K562 (cell line): ENCODE results near the gene RACK1. TPM values are rescaled to one million over a fixed set of nuclear protein-coding genes. Genes with fewer than 3 reads are reported as not detected.

Source experiments
- CBFB ChIP-seq: sonication (generic); formaldehyde crosslinking; IDR thresholded peaks from 2 replicates; pipeline ENCODE4 v1.4.0; 2020; ENCODE audit warnings: mild to moderate bottlenecking, missing genetic modification reagents
- FOXK1 ChIP-seq: sonication (generic); formaldehyde crosslinking; IDR thresholded peaks from 2 replicates; pipeline ENCODE4 v1.8.0; 2022; ENCODE audit warnings: missing genetic modification reagents, mild to moderate bottlenecking, borderline replicate concordance
- HCFC1 ChIP-seq: IDR thresholded peaks from 2 replicates; pipeline ENCODE4 v1.6.1; 2012; ENCODE audit warnings: low read depth, low read length, improper control_type of control experiment
- HDGF ChIP-seq: fragments of 450-650 bp; IDR thresholded peaks from 2 replicates; pipeline ENCODE4 v1.6.1; 2016
- HNRNPLL ChIP-seq: fragments of 200-400 bp; formaldehyde crosslinking; IDR thresholded peaks from 2 replicates; pipeline ENCODE4 v1.6.1; 2017; ENCODE audit warnings: low read length, low read depth, mild to moderate bottlenecking; ENCODE audit not compliant: poor library complexity, severe bottlenecking
- JUN ChIP-seq, 2 experiments: sonication (generic) in 1 of 2; formaldehyde crosslinking in 1 of 2; IDR thresholded peaks; 2 replicates each; pipeline versions ENCODE4 v1.6.1 to v1.8.0; 2012 to 2022; ENCODE audit warnings: borderline replicate concordance in 2 of 2, mild to moderate bottlenecking in 2 of 2, improper control_type of control experiment in 1 of 2, low read depth in 1 of 2, low read length in 1 of 2, missing genetic modification reagents in 1 of 2
- JUND ChIP-seq, 2 experiments: IDR thresholded peaks; 2 replicates in 1 of 2; 3 replicates in 1 of 2; pipeline ENCODE4 v1.6.1; 2011; ENCODE audit warnings: borderline replicate concordance in 2 of 2, low read depth in 2 of 2, low read length in 2 of 2, improper control_type of control experiment in 1 of 2, missing biosample characterization in 1 of 2, missing genetic modification characterization in 1 of 2, missing genetic modification reagents in 1 of 2
- KDM1A ChIP-seq, 2 experiments: fragments of 450-650 bp; IDR thresholded peaks; 2 replicates each; pipeline ENCODE4 v1.6.1; 2016; ENCODE audit warnings: mild to moderate bottlenecking in 2 of 2
- MAFF ChIP-seq: IDR thresholded peaks from 2 replicates; pipeline ENCODE4 v1.6.1; 2012; ENCODE audit warnings: low read length, improper control_type of control experiment
- MTA2 ChIP-seq: fragments of 450-650 bp; IDR thresholded peaks from 2 replicates; pipeline ENCODE4 v1.6.1; 2016; ENCODE audit warnings: low read depth
- NFE2 ChIP-seq: IDR thresholded peaks from 2 replicates; pipeline ENCODE4 v1.6.1; 2014; ENCODE audit warnings: antibody characterized with exemption, low read depth
- PHB2 ChIP-seq: fragments of 450-650 bp; IDR thresholded peaks from 2 replicates; pipeline ENCODE4 v1.6.1; 2017; ENCODE audit warnings: low read depth
- PHTF2 ChIP-seq: fragments of 250-450 bp; sonication (Bioruptor Pico); IDR thresholded peaks from 2 replicates; pipeline ENCODE4 v1.5.0; 2021; ENCODE audit warnings: mild to moderate bottlenecking
- POLR2H ChIP-seq: IDR thresholded peaks from 2 replicates; pipeline ENCODE4 v1.6.1; 2016; ENCODE audit warnings: missing genetic modification characterization, low read depth, mild to moderate bottlenecking, control low read depth, missing compliant biosample characterization, moderate library complexity
- SRSF3 ChIP-seq: fragments of 200-400 bp; formaldehyde crosslinking; IDR thresholded peaks from 2 replicates; pipeline ENCODE4 v1.6.1; 2016; ENCODE audit warnings: mild to moderate bottlenecking, low read length, moderate library complexity; ENCODE audit not compliant: insufficient read depth
- STAT5B ChIP-seq: fragments of 250-450 bp; sonication (Bioruptor Pico); IDR thresholded peaks from 2 replicates; pipeline ENCODE4 v1.8.0; 2021; ENCODE audit warnings: mild to moderate bottlenecking, inconsistent platforms
- XRCC4 ChIP-seq: IDR thresholded peaks from one replicate; pipeline ENCODE4 v1.6.1; 2011; ENCODE audit not compliant: insufficient read depth, insufficient read length; ENCODE audit errors: extremely low read depth
- ZBTB8A ChIP-seq: fragments of 450-650 bp; IDR thresholded peaks from 2 replicates; pipeline ENCODE4 v1.6.1; 2018; ENCODE audit warnings: mild to moderate bottlenecking, moderate library complexity; ENCODE audit not compliant: partially characterized antibody
- ZNF146 ChIP-seq: IDR thresholded peaks from one replicate; pipeline ENCODE4 v1.6.1; 2018; ENCODE audit warnings: missing compliant biosample characterization; ENCODE audit not compliant: unreplicated experiment
- ZNF165 ChIP-seq: fragments of 250-450 bp; sonication (Bioruptor Pico); IDR thresholded peaks from 2 replicates; pipeline ENCODE4 v1.4.0; 2020; ENCODE audit warnings: borderline replicate concordance
- ZNF707 ChIP-seq: fragments of 250-450 bp; sonication (Bioruptor Pico); conservative IDR thresholded peaks from 2 replicates; pipeline ENCODE4 v1.8.0; 2022; ENCODE audit warnings: inconsistent platforms, mild to moderate bottlenecking, moderate library complexity
- polyA plus RNA-seq, 8 experiments: library from polyadenylated mRNA; depleted of rRNA in 4 of 8; stranded (reverse) in 5 of 8; unstranded in 3 of 8; fragments of >200 nt; fragmentation: Nextera tagmentation in 2 of 8; fragmentation: Illumina TruSeq in 1 of 8; extraction: Ambion mirVana in 2 of 8; extraction: Trizol in 1 of 8; gene quantifications; 2 replicates each; pipeline versions ENCODE4 v1.2.1 to v1.2.3, GENCODE V29; 2011 to 2014; ENCODE audit warnings: inconsistent platforms in 1 of 8, missing spikeins in 1 of 8
- total RNA-seq, 7 experiments: library from RNA; depleted of rRNA in 6 of 7; stranded (reverse); fragments of >200 nt in 6 of 7; fragmentation: Illumina TruSeq in 2 of 7; extraction: Trizol in 2 of 7; gene quantifications; 2 replicates each; pipeline versions ENCODE4 v1.2.1 to v1.2.3, GENCODE V29; 2011 to 2021; ENCODE audit warnings: low replicate concordance in 1 of 7
- TF ChIP-seq, protein P1 (sequence below): fragments of 250-450 bp; sonication (Bioruptor Pico); IDR thresholded peaks from 2 replicates; pipeline ENCODE4 v1.8.0; 2022; ENCODE audit warnings: moderate library complexity, mild to moderate bottlenecking, inconsistent platforms
- TF ChIP-seq, protein P2 (sequence below): sonication (generic); formaldehyde crosslinking; IDR thresholded peaks from 2 replicates; pipeline ENCODE4 v1.4.0; 2020; ENCODE audit warnings: mild to moderate bottlenecking, missing genetic modification reagents
- TF ChIP-seq, protein P3 (sequence below): sonication (generic); formaldehyde crosslinking; IDR thresholded peaks from 2 replicates; pipeline ENCODE4 v1.8.0; 2022; ENCODE audit warnings: mild to moderate bottlenecking, missing genetic modification reagents
- TF ChIP-seq, protein P4 (sequence below): fragments of 250-450 bp; sonication (Bioruptor Pico); IDR thresholded peaks from 2 replicates; pipeline ENCODE4 v1.6.1; 2021; ENCODE audit warnings: mild to moderate bottlenecking

RACK1 gene
- total and polyA plus RNA-seq, 9 of the 15 experiments (the other 6 are each of a cell fraction or from before 2014, with no cell fraction given) = 2,303 to 5,311 (median 3,833) TPM

DNA sequence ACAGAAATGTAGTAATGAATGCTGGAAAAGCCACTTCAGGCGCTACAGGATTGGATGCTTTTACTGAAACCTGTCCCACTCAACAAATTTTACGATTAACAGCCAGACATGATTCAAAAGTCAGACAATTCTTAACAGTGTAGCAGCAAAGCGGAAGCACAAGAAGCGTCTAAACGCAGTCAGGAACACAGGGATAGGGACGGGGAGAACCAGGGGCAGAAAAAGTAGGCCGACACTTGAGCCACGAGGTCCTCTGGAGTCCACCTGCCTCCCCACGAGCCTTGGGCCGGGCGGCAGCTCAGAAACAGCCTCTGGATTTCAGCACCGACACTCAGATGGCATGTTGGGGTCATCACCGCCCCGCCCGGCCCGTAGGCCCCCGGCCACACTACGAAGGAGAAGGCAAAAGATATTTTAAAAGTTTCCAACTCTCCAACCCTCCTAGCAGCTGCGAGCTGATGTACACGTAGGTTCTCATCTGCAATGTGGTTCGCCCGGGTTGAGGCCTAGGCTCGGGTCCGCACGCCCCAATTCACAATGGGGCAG lies 615 bp downstream of the RACK1 start (continued):
- TF ChIP-seq, protein P1, sequence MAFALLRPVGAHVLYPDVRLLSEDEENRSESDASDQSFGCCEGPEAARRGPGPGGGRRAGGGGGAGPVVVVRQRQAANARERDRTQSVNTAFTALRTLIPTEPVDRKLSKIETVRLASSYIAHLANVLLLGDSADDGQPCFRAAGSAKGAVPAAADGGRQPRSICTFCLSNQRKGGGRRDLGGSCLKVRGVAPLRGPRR (CRISPR knock-in tag) = no peak
- no peak for TF ChIP-seq JUND (IDR thresholded peaks at IDR 0.05; ENCODE audit: borderline replicate concordance, low read depth, low read length)
- TF ChIP-seq JUND (tag; IDR thresholded peaks at IDR 0.05; ENCODE audit: borderline replicate concordance, low read depth, low read length) = no peak
- TF ChIP-seq, protein P2, sequence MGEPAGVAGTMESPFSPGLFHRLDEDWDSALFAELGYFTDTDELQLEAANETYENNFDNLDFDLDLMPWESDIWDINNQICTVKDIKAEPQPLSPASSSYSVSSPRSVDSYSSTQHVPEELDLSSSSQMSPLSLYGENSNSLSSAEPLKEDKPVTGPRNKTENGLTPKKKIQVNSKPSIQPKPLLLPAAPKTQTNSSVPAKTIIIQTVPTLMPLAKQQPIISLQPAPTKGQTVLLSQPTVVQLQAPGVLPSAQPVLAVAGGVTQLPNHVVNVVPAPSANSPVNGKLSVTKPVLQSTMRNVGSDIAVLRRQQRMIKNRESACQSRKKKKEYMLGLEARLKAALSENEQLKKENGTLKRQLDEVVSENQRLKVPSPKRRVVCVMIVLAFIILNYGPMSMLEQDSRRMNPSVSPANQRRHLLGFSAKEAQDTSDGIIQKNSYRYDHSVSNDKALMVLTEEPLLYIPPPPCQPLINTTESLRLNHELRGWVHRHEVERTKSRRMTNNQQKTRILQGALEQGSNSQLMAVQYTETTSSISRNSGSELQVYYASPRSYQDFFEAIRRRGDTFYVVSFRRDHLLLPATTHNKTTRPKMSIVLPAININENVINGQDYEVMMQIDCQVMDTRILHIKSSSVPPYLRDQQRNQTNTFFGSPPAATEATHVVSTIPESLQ = no peak
- no peak for TF ChIP-seq MTA2
- TF ChIP-seq PHB2 = no peak
- no peak for TF ChIP-seq HDGF
- no peak for TF ChIP-seq HCFC1
- peak; percentile 61; the same call in 1 of the 2 replicates for TF ChIP-seq CBFB (CRISPR knock-in tag)
- TF ChIP-seq ZNF146 (CRISPR knock-in tag) = no peak
- no peak for TF ChIP-seq XRCC4
- TF ChIP-seq, protein P3, sequence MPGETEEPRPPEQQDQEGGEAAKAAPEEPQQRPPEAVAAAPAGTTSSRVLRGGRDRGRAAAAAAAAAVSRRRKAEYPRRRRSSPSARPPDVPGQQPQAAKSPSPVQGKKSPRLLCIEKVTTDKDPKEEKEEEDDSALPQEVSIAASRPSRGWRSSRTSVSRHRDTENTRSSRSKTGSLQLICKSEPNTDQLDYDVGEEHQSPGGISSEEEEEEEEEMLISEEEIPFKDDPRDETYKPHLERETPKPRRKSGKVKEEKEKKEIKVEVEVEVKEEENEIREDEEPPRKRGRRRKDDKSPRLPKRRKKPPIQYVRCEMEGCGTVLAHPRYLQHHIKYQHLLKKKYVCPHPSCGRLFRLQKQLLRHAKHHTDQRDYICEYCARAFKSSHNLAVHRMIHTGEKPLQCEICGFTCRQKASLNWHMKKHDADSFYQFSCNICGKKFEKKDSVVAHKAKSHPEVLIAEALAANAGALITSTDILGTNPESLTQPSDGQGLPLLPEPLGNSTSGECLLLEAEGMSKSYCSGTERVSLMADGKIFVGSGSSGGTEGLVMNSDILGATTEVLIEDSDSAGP (CRISPR knock-in tag) = no peak
- 0 out of 2 replicates have a peak, but pooled peaks have one; percentile 19 for TF ChIP-seq SRSF3
- no peak for TF ChIP-seq NFE2
- TF ChIP-seq ZNF165 (CRISPR knock-in tag) = no peak
- no peak for TF ChIP-seq ZBTB8A
- TF ChIP-seq JUN (IDR thresholded peaks at IDR 0.05; ENCODE audit: borderline replicate concordance, low read depth, low read length) = no peak
- TF ChIP-seq JUN (CRISPR knock-in tag; IDR thresholded peaks at IDR 0.05; ENCODE audit: borderline replicate concordance) = peak; percentile 61; the same call in 1 of the 2 replicates
- TF ChIP-seq MAFF = no peak
- no peak for TF ChIP-seq HNRNPLL
- TF ChIP-seq PHTF2 (CRISPR knock-in tag) = no peak
- TF ChIP-seq, protein P4, sequence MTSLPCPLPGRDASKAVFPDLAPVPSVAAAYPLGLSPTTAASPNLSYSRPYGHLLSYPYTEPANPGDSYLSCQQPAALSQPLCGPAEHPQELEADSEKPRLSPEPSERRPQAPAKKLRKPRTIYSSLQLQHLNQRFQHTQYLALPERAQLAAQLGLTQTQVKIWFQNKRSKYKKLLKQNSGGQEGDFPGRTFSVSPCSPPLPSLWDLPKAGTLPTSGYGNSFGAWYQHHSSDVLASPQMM (CRISPR knock-in tag) = no peak
- TF ChIP-seq FOXK1 = 0 out of 2 replicates have a peak, but pooled peaks have one; percentile 7
- TF ChIP-seq STAT5B (CRISPR knock-in tag) = no peak
- no peak for TF ChIP-seq POLR2H
- no peak for TF ChIP-seq KDM1A (IDR thresholded peaks at IDR 0.05)
- no peak for TF ChIP-seq ZNF707 (CRISPR knock-in tag)
